Stimulated activated CD4-positive, alpha-beta T cell treated with anti-CD3 and anti-CD28 coated beads, Interleukin-4, amount 100 ng/mL, for 4 hours (primary cell): ENCODE results near the gene MSGN1.
"Not testable (repeated sequence)": the region's sequence is repeated elsewhere in the genome, so short reads cannot be mapped to it uniquely, and the experiment has no call there.

Experiments used
- DNase-seq, 2 experiments: peaks; one replicate each; pipeline ENCODE4 v3.0.0-alpha.2; 2020

MSGN1 gene

GRCh38 chr2:17805717-17806363, 10.4 kb upstream of the MSGN1 start:
- no peak for DNase-seq

GRCh38 chr2:17813010-17813741, 3.1 kb upstream of the MSGN1 start:
- DNase-seq: no peak

- no peak for DNase-seq
These were observed 2.4 kb upstream of the MSGN1 start for GRCh38 chr2:17813742-17814473.

- no peak for DNase-seq
These were observed 1.7 kb upstream of the MSGN1 start for GRCh38 chr2:17814601-17815000.

GRCh38 chr2:17815468-17816184, 634 bp upstream of the MSGN1 start:
- no peak for DNase-seq

- no peak for DNase-seq
These were observed 2.1 kb downstream of the MSGN1 start for GRCh38 chr2:17818235-17818815.

- no peak for DNase-seq
These were observed 4.8 kb downstream of the MSGN1 start for GRCh38 chr2:17821080-17821479.

GRCh38 chr2:17821535-17822444, 5.5 kb downstream of the MSGN1 start:
- no peak for DNase-seq

GRCh38 chr2:17822445-17823117, 6.3 kb downstream of the MSGN1 start:
- DNase-seq: no peak

GRCh38 chr2:17823646-17824045, 7.4 kb downstream of the MSGN1 start:
- DNase-seq: not testable (repeated sequence)

- DNase-seq: no peak
These were observed 11.1 kb downstream of the MSGN1 start for GRCh38 chr2:17827316-17827715.

GRCh38 chr2:17827785-17828184, 11.5 kb downstream of the MSGN1 start:
- no peak for DNase-seq

GRCh38 chr2:17830053-17831034, 14.1 kb downstream of the MSGN1 start:
- peak in 1 of 2 experiments; percentile 33 for DNase-seq

GRCh38 chr2:17835516-17835915, 19.3 kb downstream of the MSGN1 start:
- DNase-seq: no peak

GRCh38 chr2:17839959-17840358, 23.7 kb downstream of the MSGN1 start:
- no peak for DNase-seq

GRCh38 chr2:17843457-17843856, 27.2 kb downstream of the MSGN1 start:
- no peak for DNase-seq

- no peak for DNase-seq
These were observed 29.5 kb downstream of the MSGN1 start for GRCh38 chr2:17845806-17846205.

- DNase-seq: no peak
These were observed 30.4 kb downstream of the MSGN1 start for GRCh38 chr2:17846676-17847075.

GRCh38 chr2:17847236-17847635, 31.0 kb downstream of the MSGN1 start:
- no peak for DNase-seq

- no peak for DNase-seq
These were observed 33.0 kb downstream of the MSGN1 start for GRCh38 chr2:17849275-17849674.
